ENCODE data around the gene PPAN.

The PPAN gene

DNA sequence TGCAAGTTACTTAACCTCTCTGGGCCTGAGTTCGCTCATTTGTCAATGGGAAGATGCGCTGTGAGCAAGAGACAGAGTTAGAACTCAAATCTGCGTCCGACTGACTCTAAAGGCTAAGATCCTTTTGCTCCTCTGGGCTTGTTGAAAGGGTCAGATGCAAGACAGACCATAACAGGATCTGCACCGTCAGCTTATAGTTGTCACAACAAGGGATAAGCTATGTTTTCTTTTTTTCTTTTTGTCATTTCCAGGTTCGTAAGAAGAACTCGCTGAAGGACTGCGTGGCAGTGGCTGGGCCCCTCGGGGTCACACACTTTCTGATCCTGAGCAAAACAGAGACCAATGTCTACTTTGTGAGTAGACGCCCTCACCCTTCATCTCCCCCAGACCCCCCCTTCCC, 1.1 kb downstream of the PPAN start:
- Histone ChIP-seq H3K27me3 (ENCODE audit: control insufficient read depth, insufficient read depth, low read length) (no peaks in the 10 kb centered on the region), H3K9me3 (ENCODE audit: control insufficient read depth, insufficient read depth, low read length) (no peaks in the 10 kb centered on the region), H3K36me3 (ENCODE audit: control insufficient read depth, insufficient read depth, low read length) (peaks cover 33% of the 10 kb centered on the region), H3K27ac (ENCODE audit: low read length) (no peak overlapping the region), H3K4me1 (ENCODE audit: control insufficient read depth, insufficient read depth, low read length) (no peaks in the 10 kb centered on the region), H3K4me3 (ENCODE audit: low read length) (peak overlapping the region; percentile 56; the same call in 1 of the 2 replicates)
- no CpG with 5 or more reads among the region's 10 CpGs for WGBS (ENCODE audit: insufficient coverage, insufficient read length)
- DNase-seq (ENCODE audit: low read depth, low spot score), result no peak

- no CpG with 5 or more reads among the region's 14 CpGs for WGBS (ENCODE audit: insufficient coverage, insufficient read length)
- Histone ChIP-seq H3K9me3 (ENCODE audit: control insufficient read depth, insufficient read depth, low read length) (no peaks in the 10 kb centered on the region), H3K4me1 (ENCODE audit: control insufficient read depth, insufficient read depth, low read length) (no peaks in the 10 kb centered on the region), H3K36me3 (ENCODE audit: control insufficient read depth, insufficient read depth, low read length) (peaks cover 33% of the 10 kb centered on the region), H3K27ac (ENCODE audit: low read length) (no peak overlapping the region), H3K27me3 (ENCODE audit: control insufficient read depth, insufficient read depth, low read length) (no peaks in the 10 kb centered on the region), H3K4me3 (ENCODE audit: low read length) (no peak overlapping the region)
- no peak for DNase-seq (ENCODE audit: low read depth, low spot score)
Measured at GRCh38 chr19:10107817-10108367, 1.7 kb downstream of the PPAN start.

GRCh38 chr19:10109528-10109927, 3.4 kb downstream of the PPAN start:
- Histone ChIP-seq H3K27ac (ENCODE audit: low read length) (no peak overlapping the region), H3K9me3 (ENCODE audit: control insufficient read depth, insufficient read depth, low read length) (no peaks in the 10 kb centered on the region), H3K27me3 (ENCODE audit: control insufficient read depth, insufficient read depth, low read length) (no peaks in the 10 kb centered on the region), H3K36me3 (ENCODE audit: control insufficient read depth, insufficient read depth, low read length) (peaks cover 33% of the 10 kb centered on the region), H3K4me3 (ENCODE audit: low read length) (no peak overlapping the region), H3K4me1 (ENCODE audit: control insufficient read depth, insufficient read depth, low read length) (no peaks in the 10 kb centered on the region)
- no CpG with 5 or more reads among the region's 14 CpGs for WGBS (ENCODE audit: insufficient coverage, insufficient read length)
- no peak for DNase-seq (ENCODE audit: low read depth, low spot score)

- H3K36me3 ChIP-seq (ENCODE audit: control insufficient read depth, insufficient read depth, low read length), result peaks cover 35% of the 10 kb centered on the region
- H3K9me3 ChIP-seq (ENCODE audit: control insufficient read depth, insufficient read depth, low read length), result no peaks in the 10 kb centered on the region
- WGBS (ENCODE audit: insufficient coverage, insufficient read length), result no CpG with 5 or more reads among the region's 44 CpGs
- no peaks in the 10 kb centered on the region; the same call in 1 of the 2 replicates for H3K4me1 ChIP-seq (ENCODE audit: control insufficient read depth, insufficient read depth, low read length)
- H3K4me3 ChIP-seq (ENCODE audit: low read length), result no peak overlapping the region
- no peaks in the 10 kb centered on the region for H3K27me3 ChIP-seq (ENCODE audit: control insufficient read depth, insufficient read depth, low read length)
- no peak for DNase-seq (ENCODE audit: low read depth, low spot score)
- H3K27ac ChIP-seq (ENCODE audit: low read length), result no peak overlapping the region
Measured at GRCh38 chr19:10110076-10110971, 4.2 kb downstream of the PPAN start.

- no peaks in the 10 kb centered on the region for H3K27me3 ChIP-seq (ENCODE audit: control insufficient read depth, insufficient read depth, low read length)
Measured at GRCh38 chr19:10110972-10111317, 4.8 kb downstream of the PPAN start.

GRCh38 chr19:10111405-10111811, 5.2 kb downstream of the PPAN start, which contains the start of gene P2RY11:
Gene P2RY11, plus strand, starts transcription at chr19:10111693. Its CDS starts 29 bp downstream, at chr19:10111722.
- no CpG with 5 or more reads among the region's 8 CpGs for WGBS (ENCODE audit: insufficient coverage, insufficient read length)
- DNase-seq (ENCODE audit: low read depth, low spot score), result no peak
- H3K4me1 ChIP-seq (ENCODE audit: control insufficient read depth, insufficient read depth, low read length), result no peaks in the 10 kb centered on the region; the same call in 1 of the 2 replicates
- no peaks in the 10 kb centered on the region for H3K9me3 ChIP-seq (ENCODE audit: control insufficient read depth, insufficient read depth, low read length)
- no peaks in the 10 kb centered on the region for H3K27me3 ChIP-seq (ENCODE audit: control insufficient read depth, insufficient read depth, low read length)
- H3K27ac ChIP-seq (ENCODE audit: low read length), result no peak within 1 kb of the TSS
- peaks cover 46% of the 10 kb centered on the region for H3K36me3 ChIP-seq (ENCODE audit: control insufficient read depth, insufficient read depth, low read length)
- H3K4me3 ChIP-seq (ENCODE audit: low read length), result no peak within 1 kb of the TSS

More at GRCh38 chr19:10110972-10111317, 4.8 kb downstream of the PPAN start:
- Histone ChIP-seq H3K4me3 (ENCODE audit: low read length) (no peak overlapping the region), H3K36me3 (ENCODE audit: control insufficient read depth, insufficient read depth, low read length) (peaks cover 42% of the 10 kb centered on the region), H3K4me1 (ENCODE audit: control insufficient read depth, insufficient read depth, low read length) (no peaks in the 10 kb centered on the region; the same call in 1 of the 2 replicates), H3K9me3 (ENCODE audit: control insufficient read depth, insufficient read depth, low read length) (no peaks in the 10 kb centered on the region), H3K27ac (ENCODE audit: low read length) (no peak overlapping the region)
- DNase-seq (ENCODE audit: low read depth, low spot score), result no peak
- no CpG with 5 or more reads among the region's 19 CpGs for WGBS (ENCODE audit: insufficient coverage, insufficient read length)

DNA sequence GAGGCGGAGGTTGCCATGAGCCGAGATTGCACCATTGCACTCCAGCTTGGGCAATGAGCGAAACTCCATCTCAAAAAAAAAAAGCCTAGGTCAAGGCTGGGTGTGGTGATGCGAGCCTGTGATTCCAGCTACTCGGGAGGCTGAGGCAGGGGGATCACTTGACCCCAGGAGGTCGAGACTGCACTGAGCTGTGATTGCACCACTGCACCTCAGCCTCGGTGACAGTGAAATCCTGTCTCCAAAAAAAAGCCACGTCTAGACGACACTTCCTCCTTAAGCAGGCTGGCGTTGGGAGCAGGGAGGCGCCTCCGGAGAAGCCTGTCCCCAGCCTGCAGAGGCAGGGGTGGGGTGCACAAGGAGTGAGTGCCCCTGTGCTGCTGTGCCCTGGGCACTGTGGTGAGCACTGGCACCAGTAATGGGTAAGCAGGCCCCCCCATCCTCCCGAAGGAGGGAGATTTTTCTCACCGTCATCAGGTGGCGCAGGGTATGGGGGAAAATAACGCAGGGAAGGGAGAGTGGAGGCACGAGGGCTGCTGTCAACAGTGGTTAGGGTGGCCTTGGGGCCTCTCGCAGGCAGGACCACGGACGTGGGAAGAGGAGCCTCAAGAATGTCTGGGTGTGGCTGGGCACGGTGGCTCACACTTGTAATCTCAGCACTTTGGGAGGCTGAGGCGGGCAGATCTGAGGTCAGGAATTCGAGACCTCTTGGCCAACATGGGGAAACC, 6.0 kb downstream of the PPAN start:
- H3K27ac ChIP-seq (ENCODE audit: low read length), result no peak overlapping the region
- no CpG with 5 or more reads among the region's 23 CpGs for whole genome bisulfite sequencing (ENCODE audit: insufficient coverage, insufficient read length)

DNA sequence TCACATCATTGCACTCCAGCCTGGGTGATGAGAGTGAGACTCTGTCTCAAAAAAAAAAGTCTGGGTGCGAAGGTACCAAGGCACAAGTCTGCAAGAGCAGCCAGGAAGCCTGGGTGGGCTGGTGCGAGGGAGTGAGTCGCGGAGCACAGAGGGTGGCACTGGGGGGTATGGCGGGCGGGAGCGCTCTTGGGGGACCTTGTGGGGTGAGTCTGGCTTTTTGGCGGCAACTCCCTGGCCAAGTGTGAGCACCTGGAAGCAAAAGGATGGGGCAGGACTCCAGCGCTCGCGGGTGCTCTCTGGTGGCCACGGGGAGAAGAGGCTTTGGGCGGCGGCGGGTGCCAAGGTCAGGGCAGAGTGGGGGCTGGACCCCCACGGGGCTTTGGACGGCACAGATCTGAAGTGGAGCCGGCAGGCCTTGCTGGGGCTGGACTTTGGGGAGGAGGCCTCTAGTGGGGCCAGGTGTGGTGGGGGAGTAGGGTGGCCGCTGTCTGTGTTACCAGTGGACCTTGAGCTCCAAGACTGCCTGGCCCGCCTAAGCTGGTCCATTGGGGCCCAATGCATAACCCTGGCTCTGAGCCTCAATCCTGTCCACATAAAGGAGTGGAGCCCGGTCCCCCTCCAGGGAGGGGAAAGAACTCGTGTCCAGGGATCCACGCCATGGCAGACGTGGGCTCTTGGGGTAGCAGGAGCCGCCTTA, 6.9 kb downstream of the PPAN start:
- H3K36me3 ChIP-seq (ENCODE audit: control insufficient read depth, insufficient read depth, low read length), result peaks cover 53% of the 10 kb centered on the region
- H3K9me3 ChIP-seq (ENCODE audit: control insufficient read depth, insufficient read depth, low read length), result no peaks in the 10 kb centered on the region
- H3K4me3 ChIP-seq (ENCODE audit: low read length), result no peak overlapping the region
- DNase-seq (ENCODE audit: low read depth, low spot score), result peak; percentile 60
- WGBS (ENCODE audit: insufficient coverage, insufficient read length), result no CpG with 5 or more reads among the region's 25 CpGs
- H3K4me1 ChIP-seq (ENCODE audit: control insufficient read depth, insufficient read depth, low read length), result no peaks in the 10 kb centered on the region; the same call in 1 of the 2 replicates
- no peak overlapping the region for H3K27ac ChIP-seq (ENCODE audit: low read length)
- H3K27me3 ChIP-seq (ENCODE audit: control insufficient read depth, insufficient read depth, low read length), result no peaks in the 10 kb centered on the region

More for the DNA sequence above, 6.0 kb downstream of the PPAN start:
- H3K9me3 ChIP-seq (ENCODE audit: control insufficient read depth, insufficient read depth, low read length), result no peaks in the 10 kb centered on the region
- no peak for DNase-seq (ENCODE audit: low read depth, low spot score)
- H3K4me3 ChIP-seq (ENCODE audit: low read length), result no peak overlapping the region
- H3K27me3 ChIP-seq (ENCODE audit: control insufficient read depth, insufficient read depth, low read length), result no peaks in the 10 kb centered on the region
- H3K36me3 ChIP-seq (ENCODE audit: control insufficient read depth, insufficient read depth, low read length), result peaks cover 53% of the 10 kb centered on the region
- H3K4me1 ChIP-seq (ENCODE audit: control insufficient read depth, insufficient read depth, low read length), result no peaks in the 10 kb centered on the region; the same call in 1 of the 2 replicates

DNA sequence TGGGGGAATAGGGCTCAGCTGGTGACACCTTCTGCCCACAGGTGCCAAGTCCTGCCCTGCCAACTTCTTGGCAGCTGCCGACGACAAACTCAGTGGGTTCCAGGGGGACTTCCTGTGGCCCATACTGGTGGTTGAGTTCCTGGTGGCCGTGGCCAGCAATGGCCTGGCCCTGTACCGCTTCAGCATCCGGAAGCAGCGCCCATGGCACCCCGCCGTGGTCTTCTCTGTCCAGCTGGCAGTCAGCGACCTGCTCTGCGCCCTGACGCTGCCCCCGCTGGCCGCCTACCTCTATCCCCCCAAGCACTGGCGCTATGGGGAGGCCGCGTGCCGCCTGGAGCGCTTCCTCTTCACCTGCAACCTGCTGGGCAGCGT, 7.4 kb downstream of the PPAN start:
- H3K27ac ChIP-seq (ENCODE audit: low read length), result no peak overlapping the region
- H3K4me1 ChIP-seq (ENCODE audit: control insufficient read depth, insufficient read depth, low read length), result no peaks in the 10 kb centered on the region; the same call in 1 of the 2 replicates
- H3K36me3 ChIP-seq (ENCODE audit: control insufficient read depth, insufficient read depth, low read length), result peaks cover 48% of the 10 kb centered on the region
- no peaks in the 10 kb centered on the region for H3K27me3 ChIP-seq (ENCODE audit: control insufficient read depth, insufficient read depth, low read length)
- H3K4me3 ChIP-seq (ENCODE audit: low read length), result no peak overlapping the region
- no CpG with 5 or more reads among the region's 19 CpGs for WGBS (ENCODE audit: insufficient coverage, insufficient read length)
- no peak for DNase-seq (ENCODE audit: low read depth, low spot score)
- H3K9me3 ChIP-seq (ENCODE audit: control insufficient read depth, insufficient read depth, low read length), result no peaks in the 10 kb centered on the region

Measured in iPS DF 6.9 (cell line).